GM21737 (cell line): Measurements from ENCODE around the gene CRTC1.

Source experiments
- ATAC-seq: cut with Tn5 transposase; IDR thresholded peaks from one replicate; pipeline ENCODE4 v1.9.1; 2021; ENCODE audit warnings: mild to moderate bottlenecking, moderate library complexity; ENCODE audit not compliant: unreplicated experiment

Gene CRTC1

GRCh38 chr19:18831524-18832305, 148.2 kb downstream of the CRTC1 start, which contains the start of gene UPF1:
Gene UPF1 (plus strand): TSS chr19:18831959. CDS start chr19:18832210, 251 bp downstream.
- peak; percentile 66 for ATAC-seq
